ENCODE measurements around the gene BCAS3. TPM values are rescaled to one million over a fixed set of nuclear protein-coding genes. Genes with fewer than 3 reads are reported as not detected.

BCAS3 gene
- total RNA-seq, 1 donor from 2014 or later: 38.1 TPM

DNA sequence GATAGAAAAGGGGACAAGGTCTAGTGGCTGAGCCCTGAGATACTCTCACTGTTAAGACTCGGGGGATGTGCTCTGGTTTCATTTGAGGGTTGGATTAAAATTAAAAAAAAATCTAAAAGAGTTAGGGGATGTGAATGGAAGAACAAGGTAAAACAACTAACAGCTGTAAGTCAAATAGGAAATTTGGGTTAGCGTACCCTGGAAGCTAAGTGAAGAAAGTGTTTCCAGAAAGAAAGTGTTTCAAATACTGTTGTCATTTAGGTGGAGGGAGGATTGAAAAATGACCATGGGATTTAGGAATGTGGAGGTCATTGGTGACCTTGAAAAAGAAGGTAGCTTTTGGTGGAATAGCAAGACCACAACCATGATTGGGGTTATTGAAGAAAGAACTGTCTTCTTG is 40.0 kb upstream of the BCAS3 start:
- H3K4me3 Mint-ChIP-seq (ENCODE audit: unreplicated experiment): no peak overlapping the region
- no peak for DNase-seq (ENCODE audit: low spot score)
- H3K27me3 Mint-ChIP-seq (ENCODE audit: unreplicated experiment): no peaks in the 10 kb centered on the region
- no peaks in the 10 kb centered on the region for H3K4me1 Mint-ChIP-seq (ENCODE audit: unreplicated experiment)
- no peaks in the 10 kb centered on the region for H3K9me3 Mint-ChIP-seq (ENCODE audit: unreplicated experiment)
- H3K36me3 Mint-ChIP-seq (ENCODE audit: low read depth, unreplicated experiment): peaks cover 4% of the 10 kb centered on the region
- TF ChIP-seq, protein P1, sequence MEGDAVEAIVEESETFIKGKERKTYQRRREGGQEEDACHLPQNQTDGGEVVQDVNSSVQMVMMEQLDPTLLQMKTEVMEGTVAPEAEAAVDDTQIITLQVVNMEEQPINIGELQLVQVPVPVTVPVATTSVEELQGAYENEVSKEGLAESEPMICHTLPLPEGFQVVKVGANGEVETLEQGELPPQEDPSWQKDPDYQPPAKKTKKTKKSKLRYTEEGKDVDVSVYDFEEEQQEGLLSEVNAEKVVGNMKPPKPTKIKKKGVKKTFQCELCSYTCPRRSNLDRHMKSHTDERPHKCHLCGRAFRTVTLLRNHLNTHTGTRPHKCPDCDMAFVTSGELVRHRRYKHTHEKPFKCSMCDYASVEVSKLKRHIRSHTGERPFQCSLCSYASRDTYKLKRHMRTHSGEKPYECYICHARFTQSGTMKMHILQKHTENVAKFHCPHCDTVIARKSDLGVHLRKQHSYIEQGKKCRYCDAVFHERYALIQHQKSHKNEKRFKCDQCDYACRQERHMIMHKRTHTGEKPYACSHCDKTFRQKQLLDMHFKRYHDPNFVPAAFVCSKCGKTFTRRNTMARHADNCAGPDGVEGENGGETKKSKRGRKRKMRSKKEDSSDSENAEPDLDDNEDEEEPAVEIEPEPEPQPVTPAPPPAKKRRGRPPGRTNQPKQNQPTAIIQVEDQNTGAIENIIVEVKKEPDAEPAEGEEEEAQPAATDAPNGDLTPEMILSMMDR (IDR thresholded peaks at IDR 0.05; ENCODE audit: unreplicated experiment): no peak
- H3K27ac Mint-ChIP-seq (ENCODE audit: unreplicated experiment): no peak overlapping the region

DNA sequence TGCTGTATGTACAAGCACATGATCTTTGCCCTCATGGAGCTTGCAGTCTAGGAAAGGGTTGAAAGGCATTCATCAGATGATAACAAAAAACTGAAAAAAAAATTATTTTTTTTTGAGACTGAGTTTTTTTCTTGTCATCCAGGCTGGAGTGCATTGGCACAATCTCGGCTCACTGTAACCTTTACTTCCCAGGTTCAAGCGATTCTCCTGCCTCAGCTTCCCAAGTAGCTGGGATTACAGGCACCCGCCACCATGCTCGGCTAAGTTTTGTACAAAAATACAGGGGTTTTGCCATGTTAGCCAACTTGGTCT is 38.7 kb upstream of the BCAS3 start:
- TF ChIP-seq, protein P1 (IDR thresholded peaks at IDR 0.05; ENCODE audit: unreplicated experiment): peak; percentile 7
- no peaks in the 10 kb centered on the region for H3K4me1 Mint-ChIP-seq (ENCODE audit: unreplicated experiment)

DNA sequence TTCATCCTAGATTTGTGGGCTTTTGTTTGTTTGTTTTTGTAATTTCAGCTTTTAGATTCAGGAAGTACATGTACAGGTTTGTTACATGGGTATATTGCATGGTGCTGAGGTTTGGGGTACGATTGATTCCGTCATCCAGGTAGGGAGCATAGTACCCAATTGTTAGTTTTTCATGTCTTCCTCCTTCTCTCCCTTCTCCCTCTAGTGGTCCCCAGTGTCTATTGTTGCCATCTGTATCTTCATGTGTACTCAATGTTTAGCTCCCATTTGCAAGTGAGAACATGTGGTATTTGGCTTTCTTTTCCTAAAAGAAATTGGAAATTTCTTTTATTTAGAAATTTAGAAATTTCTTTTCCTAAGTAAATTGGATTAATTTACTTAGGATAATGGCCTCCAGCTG is 37.1 kb upstream of the BCAS3 start:
- no peak overlapping the region for H3K4me3 Mint-ChIP-seq (ENCODE audit: unreplicated experiment)
- H3K9me3 Mint-ChIP-seq (ENCODE audit: unreplicated experiment): no peaks in the 10 kb centered on the region
- TF ChIP-seq, protein P1 (IDR thresholded peaks at IDR 0.05; ENCODE audit: unreplicated experiment): peak; percentile 34
- no peak overlapping the region for H3K27ac Mint-ChIP-seq (ENCODE audit: unreplicated experiment)
- no peaks in the 10 kb centered on the region for H3K27me3 Mint-ChIP-seq (ENCODE audit: unreplicated experiment)
- H3K4me1 Mint-ChIP-seq (ENCODE audit: unreplicated experiment): no peaks in the 10 kb centered on the region
- no peak for DNase-seq (ENCODE audit: low spot score)
- H3K36me3 Mint-ChIP-seq (ENCODE audit: low read depth, unreplicated experiment): peaks cover 4% of the 10 kb centered on the region

More for the DNA sequence above, 38.7 kb upstream of the BCAS3 start:
- Mint-ChIP-seq H3K4me3 (ENCODE audit: unreplicated experiment) (no peak overlapping the region), H3K36me3 (ENCODE audit: low read depth, unreplicated experiment) (peaks cover 4% of the 10 kb centered on the region), H3K9me3 (ENCODE audit: unreplicated experiment) (no peaks in the 10 kb centered on the region), H3K27ac (ENCODE audit: unreplicated experiment) (no peak overlapping the region), H3K27me3 (ENCODE audit: unreplicated experiment) (no peaks in the 10 kb centered on the region)
- DNase-seq (ENCODE audit: low spot score): no peak

DNA sequence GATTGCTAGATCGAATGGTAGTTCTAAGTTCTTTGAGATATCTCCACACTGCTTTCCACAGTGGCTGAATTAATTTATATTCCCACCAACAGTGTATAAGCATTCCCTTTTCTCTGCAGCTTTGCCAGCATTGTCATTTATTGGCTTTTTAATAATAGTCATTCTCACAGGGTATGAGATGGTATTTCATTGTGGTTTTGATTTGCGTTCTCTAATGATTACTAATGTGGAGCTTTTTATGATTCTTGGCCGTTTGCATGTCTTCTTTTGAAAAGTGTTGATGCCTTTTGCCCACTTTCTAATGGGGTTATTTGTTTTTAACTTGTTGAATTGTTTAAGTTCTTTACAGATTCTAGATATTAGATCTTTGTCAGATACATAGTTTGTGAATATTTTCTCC is 36.5 kb upstream of the BCAS3 start:
- Mint-ChIP-seq H3K4me1 (ENCODE audit: unreplicated experiment) (no peaks in the 10 kb centered on the region), H3K4me3 (ENCODE audit: unreplicated experiment) (no peak overlapping the region), H3K27me3 (ENCODE audit: unreplicated experiment) (no peaks in the 10 kb centered on the region), H3K27ac (ENCODE audit: unreplicated experiment) (no peak overlapping the region), H3K9me3 (ENCODE audit: unreplicated experiment) (no peaks in the 10 kb centered on the region), H3K36me3 (ENCODE audit: low read depth, unreplicated experiment) (peaks cover 4% of the 10 kb centered on the region)
- no peak for DNase-seq (ENCODE audit: low spot score)
- TF ChIP-seq, protein P1 (IDR thresholded peaks at IDR 0.05; ENCODE audit: unreplicated experiment): no peak

DNA sequence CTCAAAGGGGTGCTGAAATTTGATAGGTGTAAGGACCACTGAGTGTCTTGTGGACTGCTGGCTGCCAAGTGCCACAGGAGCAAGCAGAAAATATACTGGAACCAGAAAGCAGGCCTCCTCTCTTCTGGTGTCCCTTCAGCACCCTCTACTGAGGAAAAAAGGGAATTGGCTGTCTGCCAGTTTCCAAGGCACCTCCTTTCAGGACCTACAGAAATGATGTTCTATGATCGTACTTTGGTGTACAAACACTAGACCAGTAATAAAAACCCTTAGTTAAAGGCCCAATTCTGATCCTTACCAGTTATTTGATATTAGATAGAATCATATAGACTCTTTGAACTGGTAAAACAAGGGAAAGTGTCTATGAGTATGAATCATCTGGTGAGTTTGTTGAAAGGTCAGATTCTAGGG is 35.8 kb upstream of the BCAS3 start:
- peaks cover 4% of the 10 kb centered on the region for H3K36me3 Mint-ChIP-seq (ENCODE audit: low read depth, unreplicated experiment)
- peak; percentile 65 for DNase-seq (ENCODE audit: low spot score)
- TF ChIP-seq, protein P1 (IDR thresholded peaks at IDR 0.05; ENCODE audit: unreplicated experiment): peak; percentile 26
- H3K4me3 Mint-ChIP-seq (ENCODE audit: unreplicated experiment): no peak overlapping the region
- H3K9me3 Mint-ChIP-seq (ENCODE audit: unreplicated experiment): no peaks in the 10 kb centered on the region
- H3K27ac Mint-ChIP-seq (ENCODE audit: unreplicated experiment): no peak overlapping the region
- no peaks in the 10 kb centered on the region for H3K27me3 Mint-ChIP-seq (ENCODE audit: unreplicated experiment)
- no peaks in the 10 kb centered on the region for H3K4me1 Mint-ChIP-seq (ENCODE audit: unreplicated experiment)
